Activated CD8-positive, alpha-beta memory T cell treated with anti-CD3 and anti-CD28 coated beads, Interleukin-2, amount 10 ng/mL, durations not matched to agents 7 days and 5 days (primary cell): ENCODE data around the gene SOCS7. TPM values are rescaled to one million over a fixed set of nuclear protein-coding genes. Genes with fewer than 3 reads are reported as not detected.

Experiments used
- ATAC-seq: fragments of 150-1000 bp; cut with Tn5 transposase; one replicate; pipeline ENCODE4 v1.10.0; 2021; ENCODE audit warnings: moderate library complexity
- CTCF ChIA-PET: fragments of 350-600 bp; sonication (Branson Sonifier 250); formaldehyde crosslinking; loops from one replicate; lab custom pipeline; 2021; ENCODE audit warnings: antibody characterized with exemption; lab: Charles Lee
- DNase-seq: peaks from one replicate; pipeline ENCODE4 v3.0.0-alpha.2; 2020
- H3K27ac Mint-ChIP-seq: one replicate; pipeline ENCODE4 v1.8.0; 2021; ENCODE audit warnings: mild to moderate bottlenecking, mixed read lengths
- H3K27me3 Mint-ChIP-seq: one replicate; pipeline ENCODE4 v1.8.0; 2021; ENCODE audit warnings: mixed read lengths
- H3K36me3 Mint-ChIP-seq: one replicate; pipeline ENCODE4 v1.8.0; 2021; ENCODE audit warnings: mild to moderate bottlenecking, mixed read lengths
- H3K4me1 Mint-ChIP-seq: one replicate; pipeline ENCODE4 v1.8.0; 2021; ENCODE audit warnings: mixed read lengths
- H3K4me3 Mint-ChIP-seq: one replicate; pipeline ENCODE4 v1.8.0; 2021; ENCODE audit warnings: mild to moderate bottlenecking, moderate library complexity, mixed read lengths
- H3K9me3 Mint-ChIP-seq: one replicate; pipeline ENCODE4 v1.8.0; 2022; ENCODE audit warnings: low read depth, mixed read lengths
- total RNA-seq, 2 experiments: library from RNA; stranded (reverse); gene quantifications; one replicate each; pipeline ENCODE4 v1.2.3, GENCODE V29; 2021

Gene SOCS7
- total RNA-seq, 2 experiments from 2014 or later = 16.2 to 16.8 TPM

DNA sequence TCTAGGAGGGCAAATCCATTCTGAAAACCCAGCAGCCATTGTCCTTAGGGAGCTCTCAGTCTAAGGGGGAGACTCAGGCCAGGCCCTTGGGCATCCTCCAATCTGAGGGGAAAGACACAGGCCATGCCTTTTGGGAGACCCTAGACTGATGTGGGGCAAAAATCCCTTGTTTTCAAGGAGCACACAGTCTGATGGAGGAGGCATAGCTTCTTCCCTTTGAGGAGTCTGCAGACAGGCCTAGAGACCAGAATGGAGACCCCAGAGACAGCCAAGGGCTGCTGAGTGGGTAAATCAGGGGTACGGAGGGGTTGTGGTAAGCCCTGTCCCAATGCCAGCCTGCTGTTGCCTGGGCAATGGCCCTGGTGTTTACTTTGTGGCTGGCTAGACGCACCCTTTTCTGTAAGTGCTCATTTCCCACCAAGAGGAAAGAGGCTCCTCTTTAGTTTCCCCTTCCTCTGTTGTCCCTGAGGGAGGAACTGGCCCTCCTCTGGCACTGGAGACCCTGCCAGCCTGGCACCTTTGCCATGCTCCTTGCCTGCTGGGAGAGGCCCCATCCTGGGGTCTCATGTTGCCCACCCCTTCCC, 96.0 kb downstream of the SOCS7 start:
- Mint-ChIP-seq H3K36me3 (no peaks in the 10 kb centered on the region), H3K4me1 (no peaks in the 10 kb centered on the region), H3K9me3 (no peaks in the 10 kb centered on the region), H3K4me3 (no peak overlapping the region), H3K27ac (no peak overlapping the region), H3K27me3 (peaks cover 26% of the 10 kb centered on the region)
- DNase-seq = no peak
- CTCF ChIA-PET = interaction anchor here (0.6 kb wide), 1 partner anchor 19 kb away, joined by 4 read pairs; no protein-coding TSS in a partner anchor
- no peak for ATAC-seq

GRCh38 chr17:38448208-38448771, 96.6 kb downstream of the SOCS7 start:
- ATAC-seq = no peak
- no peak overlapping the region for H3K4me3 Mint-ChIP-seq
- DNase-seq = no peak
- no peaks in the 10 kb centered on the region for H3K9me3 Mint-ChIP-seq
- peaks cover 2% of the 10 kb centered on the region for H3K4me1 Mint-ChIP-seq
- CTCF ChIA-PET = interaction anchor here (0.6 to 1.0 kb wide), 2 partner anchors 44 to 68 kb away, joined by 3 to 4 read pairs; no protein-coding TSS in a partner anchor
- H3K27ac Mint-ChIP-seq = no peak overlapping the region
- no peaks in the 10 kb centered on the region for H3K36me3 Mint-ChIP-seq
- H3K27me3 Mint-ChIP-seq = peaks cover 29% of the 10 kb centered on the region

GRCh38 chr17:38449364-38449763, 97.7 kb downstream of the SOCS7 start:
- no peak for DNase-seq
- no peak overlapping the region for H3K4me3 Mint-ChIP-seq
- peaks cover 3% of the 10 kb centered on the region for H3K4me1 Mint-ChIP-seq
- no peak for ATAC-seq
- H3K36me3 Mint-ChIP-seq = no peaks in the 10 kb centered on the region
- H3K9me3 Mint-ChIP-seq = no peaks in the 10 kb centered on the region
- peaks cover 30% of the 10 kb centered on the region for H3K27me3 Mint-ChIP-seq
- CTCF ChIA-PET = interaction anchor here (1.1 kb wide), 1 partner anchor 109 kb away, joined by 3 read pairs; no protein-coding TSS in a partner anchor
- H3K27ac Mint-ChIP-seq = no peak overlapping the region

- ATAC-seq (no peak), DNase-seq (no peak)
- CTCF ChIA-PET = interaction anchor here (1.1 kb wide), 1 partner anchor 108 kb away, joined by 3 read pairs; no protein-coding TSS in a partner anchor
- Mint-ChIP-seq H3K27ac (no peak overlapping the region), H3K36me3 (no peaks in the 10 kb centered on the region), H3K9me3 (no peaks in the 10 kb centered on the region), H3K27me3 (peaks cover 38% of the 10 kb centered on the region), H3K4me3 (no peak overlapping the region), H3K4me1 (peaks cover 3% of the 10 kb centered on the region)
Observed at GRCh38 chr17:38450557-38451029, 98.9 kb downstream of the SOCS7 start.

- ATAC-seq (no peak), DNase-seq (no peak)
- peaks cover 3% of the 10 kb centered on the region for H3K4me1 Mint-ChIP-seq
- H3K27ac Mint-ChIP-seq = no peak overlapping the region
- H3K27me3 Mint-ChIP-seq = peaks cover 40% of the 10 kb centered on the region
- no peak overlapping the region for H3K4me3 Mint-ChIP-seq
- CTCF ChIA-PET = interaction anchor here (0.7 to 1.4 kb wide), 3 partner anchors 10 to 215 kb away, joined by 3 read pairs; no protein-coding TSS in a partner anchor
- H3K9me3 Mint-ChIP-seq = no peaks in the 10 kb centered on the region
- no peaks in the 10 kb centered on the region for H3K36me3 Mint-ChIP-seq
Observed at GRCh38 chr17:38451030-38451839, 99.6 kb downstream of the SOCS7 start.

DNA sequence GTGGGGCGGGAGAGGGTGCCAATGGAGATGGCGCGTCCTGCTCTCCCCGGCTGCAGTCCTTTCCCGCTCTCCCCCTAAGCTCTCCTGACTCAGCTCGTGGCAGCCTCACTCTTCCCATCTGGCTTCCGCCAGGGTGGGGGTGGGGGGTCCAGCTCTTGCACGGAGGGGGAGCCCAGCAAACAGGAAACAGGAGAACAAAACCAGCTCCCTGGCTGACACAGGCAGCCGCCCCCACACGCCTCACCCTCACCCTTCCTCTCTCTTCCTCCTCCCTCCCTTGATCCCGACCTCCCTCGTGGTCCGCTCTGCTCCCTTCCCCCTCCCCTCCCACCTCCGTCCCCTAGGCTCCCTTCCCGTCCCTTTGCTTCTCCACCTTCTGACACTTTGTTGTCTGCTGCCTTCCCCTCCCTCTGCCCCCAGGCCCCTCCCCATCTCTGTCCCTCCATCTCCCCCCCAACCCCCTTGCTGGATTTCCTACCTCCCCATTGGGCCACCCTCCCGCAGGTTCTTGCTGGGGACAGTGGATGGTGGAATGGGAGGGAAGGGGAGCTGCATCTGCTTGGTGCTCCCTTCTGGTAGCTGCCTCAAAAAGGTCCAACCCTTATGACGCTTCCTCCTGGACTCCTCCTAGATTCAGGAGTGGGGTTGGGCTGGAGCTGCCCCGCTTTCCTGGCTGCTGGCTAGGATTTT, 100.3 kb downstream of the SOCS7 start:
- peaks cover 3% of the 10 kb centered on the region for H3K4me1 Mint-ChIP-seq
- no peak overlapping the region for H3K4me3 Mint-ChIP-seq
- CTCF ChIA-PET = interaction anchor here (0.7 to 1.4 kb wide), 4 partner anchors 9 to 215 kb away, joined by 3 read pairs; no protein-coding TSS in a partner anchor
- peaks cover 43% of the 10 kb centered on the region for H3K27me3 Mint-ChIP-seq
- DNase-seq (no peak), ATAC-seq (no peak)
- H3K9me3 Mint-ChIP-seq = no peaks in the 10 kb centered on the region
- no peak overlapping the region for H3K27ac Mint-ChIP-seq
- no peaks in the 10 kb centered on the region for H3K36me3 Mint-ChIP-seq

- no peaks in the 10 kb centered on the region for H3K36me3 Mint-ChIP-seq
- CTCF ChIA-PET = interaction anchor here (1.0 to 1.4 kb wide), 3 partner anchors 29 to 119 kb away, joined by 3 read pairs; no protein-coding TSS in a partner anchor
- H3K9me3 Mint-ChIP-seq = no peaks in the 10 kb centered on the region
- peaks cover 3% of the 10 kb centered on the region for H3K4me1 Mint-ChIP-seq
- H3K27ac Mint-ChIP-seq = no peak overlapping the region
- ATAC-seq (no peak), DNase-seq (no peak)
- H3K4me3 Mint-ChIP-seq = no peak overlapping the region
- peaks cover 42% of the 10 kb centered on the region for H3K27me3 Mint-ChIP-seq
Observed at GRCh38 chr17:38452719-38453118, 101.1 kb downstream of the SOCS7 start.

DNA sequence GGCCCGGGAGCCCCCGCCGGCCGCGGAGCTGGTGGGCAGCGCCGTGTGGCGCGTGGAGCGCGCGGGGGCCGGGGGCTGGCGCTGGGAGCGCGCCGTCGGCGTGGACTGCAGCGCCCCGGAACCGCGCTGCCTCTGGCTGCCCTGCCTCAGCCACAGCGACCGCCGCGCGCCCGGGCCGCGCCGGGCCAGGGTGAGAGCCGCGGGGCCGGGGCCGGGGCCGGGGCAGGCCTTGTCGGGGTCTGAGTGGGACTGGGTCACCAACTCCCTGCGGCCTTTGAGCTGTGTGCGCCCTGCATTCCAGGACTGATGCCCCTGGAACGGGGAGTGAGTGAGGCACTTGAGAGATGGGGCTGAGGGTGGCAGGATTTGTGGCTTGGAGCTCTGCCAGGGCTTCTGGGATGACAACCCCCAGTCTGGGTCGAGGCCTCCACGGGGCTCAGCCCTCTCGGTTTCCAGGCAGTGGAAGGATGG, 102.3 kb downstream of the SOCS7 start:
- Mint-ChIP-seq H3K4me3 (no peak overlapping the region), H3K4me1 (peaks cover 3% of the 10 kb centered on the region), H3K27me3 (peaks cover 42% of the 10 kb centered on the region), H3K27ac (no peak overlapping the region), H3K36me3 (no peaks in the 10 kb centered on the region), H3K9me3 (no peaks in the 10 kb centered on the region)
- DNase-seq (no peak), ATAC-seq (no peak)
- CTCF ChIA-PET = no interaction called here

- no peak overlapping the region for H3K27ac Mint-ChIP-seq
- DNase-seq (no peak), ATAC-seq (no peak)
- no peaks in the 10 kb centered on the region for H3K9me3 Mint-ChIP-seq
- no peak overlapping the region for H3K4me3 Mint-ChIP-seq
- CTCF ChIA-PET = interaction anchor here (0.9 to 1.2 kb wide), 2 partner anchors 106 to 213 kb away, joined by 3 read pairs; no protein-coding TSS in a partner anchor
- H3K27me3 Mint-ChIP-seq = peaks cover 42% of the 10 kb centered on the region
- no peaks in the 10 kb centered on the region for H3K36me3 Mint-ChIP-seq
- peaks cover 3% of the 10 kb centered on the region for H3K4me1 Mint-ChIP-seq
Observed at GRCh38 chr17:38454532-38454931, 102.9 kb downstream of the SOCS7 start.

Other genes with a start within 250 kb of the SOCS7 start
- gene TBC1D3E, start 223.9 kb upstream of the SOCS7 start, total RNA-seq = not detected
- 1 to 10 TPM; 2.6 to 3.7 TPM for gene TBC1D3, start 159.3 kb upstream of the SOCS7 start, total RNA-seq
- 10 to 100 TPM; 22.3 to 36.8 TPM for gene MRPL45, start 54.7 kb upstream of the SOCS7 start, total RNA-seq
- under 1 TPM in 1 of 2 experiments, not detected in 1; 0.02 TPM for gene GPR179, start 7.9 kb upstream of the SOCS7 start, total RNA-seq
- under 1 TPM in 1 of 2 experiments, not detected in 1; 0.40 TPM for gene ARHGAP23, start 76.6 kb downstream of the SOCS7 start, total RNA-seq